GM10266 (cell line): Measurements from ENCODE around the gene DAB2IP.

Experiments
- DNase-seq: peaks from one replicate; pipeline ENCODE4 v3.0.0; 2012; ENCODE audit errors: extremely low spot score
- CTCF ChIP-seq: IDR thresholded peaks from 2 replicates; pipeline ENCODE4 v1.5.1; 2012; ENCODE audit warnings: mild to moderate bottlenecking, low read depth; ENCODE audit not compliant: control insufficient read depth, insufficient read depth; ENCODE audit errors: missing control alignments

The DAB2IP gene

GRCh38 chr9:121690766-121691165, 39.3 kb downstream of the DAB2IP start:
- TF ChIP-seq CTCF = no peak
- DNase-seq = no peak

- no peak for DNase-seq
- TF ChIP-seq CTCF = no peak
Observed at GRCh38 chr9:121691890-121692289, 40.5 kb downstream of the DAB2IP start.

- no peak for DNase-seq
- TF ChIP-seq CTCF = no peak
Observed at GRCh38 chr9:121692606-121693387, 41.4 kb downstream of the DAB2IP start.

GRCh38 chr9:121693388-121693670, 41.9 kb downstream of the DAB2IP start:
- no peak for TF ChIP-seq CTCF
- DNase-seq = no peak

- DNase-seq = no peak
- TF ChIP-seq CTCF = no peak
Observed at GRCh38 chr9:121694001-121694400, 42.6 kb downstream of the DAB2IP start.

- DNase-seq = no peak
- no peak for TF ChIP-seq CTCF
Observed at GRCh38 chr9:121694600-121694999, 43.2 kb downstream of the DAB2IP start.

GRCh38 chr9:121696930-121697329, 45.5 kb downstream of the DAB2IP start:
- TF ChIP-seq CTCF = no peak
- DNase-seq = no peak
